GM12878 (cell line): ENCODE results near the gene ANO10. TPM values are rescaled to one million over a fixed set of nuclear protein-coding genes. Genes with fewer than 3 reads are reported as not detected.

Source experiments
- ATAC-seq: fragments of 200-7000 bp; cut with Tn5 transposase; 3 replicates; pipeline ENCODE4 v1.9.1; 2020; ENCODE audit warnings: mild to moderate bottlenecking, moderate library complexity
- BruUV-seq: library from RNA; stranded (reverse); fragments of 400-500 nt; replicated peaks from 2 replicates; lab custom pipeline; 2021; lab: Mats Ljungman, UMichigan
- CTCF ChIA-PET: fragments of 300-600 bp; sonication (Branson Sonifier 250); formaldehyde crosslinking; extraction: SDS; loops from one replicate; lab custom pipeline; 2021; ENCODE audit warnings: inconsistent platforms; lab: Yijun Ruan, JAX
- POLR2A ChIA-PET: fragments of 350-600 bp; formaldehyde crosslinking; extraction: SDS; loops from one replicate; lab custom pipeline; 2021; ENCODE audit warnings: inconsistent platforms; lab: Charles Lee
- RAD21 ChIA-PET: fragments of 300-600 bp; sonication (Branson Sonifier 250); formaldehyde crosslinking; loops from one replicate; lab custom pipeline; 2023; ENCODE audit warnings: antibody characterized with exemption; ENCODE audit not compliant: unreplicated experiment; lab: Charles Lee
- SMC1A ChIA-PET: fragments of 300-600 bp; sonication (Branson Sonifier 250); formaldehyde crosslinking; loops from one replicate; lab custom pipeline; 2023; ENCODE audit not compliant: unreplicated experiment, uncharacterized antibody; lab: Charles Lee
- DNase-seq: peaks from one replicate; pipeline ENCODE4 v3.0.0-alpha.2; 2011; ENCODE audit warnings: low read depth, low spot score
- FAIRE-seq: peaks from 3 replicates; lab custom pipeline; 2011; peaks lifted over from hg19 to GRCh38; lab: Jason Lieb, UNC
- H2AFZ ChIP-seq: 2 replicates; pipeline ENCODE4 v1.6.0; 2011; ENCODE audit warnings: low read depth, low read length, control low read depth; ENCODE audit not compliant: control insufficient read depth
- H3K27ac ChIP-seq: 2 replicates; pipeline ENCODE4 v1.5.1; 2011; ENCODE audit warnings: control low read depth; ENCODE audit not compliant: control insufficient read depth, insufficient read depth
- H3K27me3 ChIP-seq, 2 experiments: replicated peaks in 1 of 2; 2 replicates each; pipeline versions ENCODE4 v1.6.0 to v1.6.1; 2011; ENCODE audit warnings: low read length in 1 of 2; ENCODE audit not compliant: control insufficient read depth in 2 of 2, insufficient read depth in 2 of 2
- H3K36me3 ChIP-seq, 2 experiments: 2 replicates each; pipeline ENCODE4 v1.5.1; 2011; ENCODE audit warnings: low read length in 1 of 2; ENCODE audit not compliant: control insufficient read depth in 2 of 2, insufficient read depth in 2 of 2
- H3K4me1 ChIP-seq: 2 replicates; pipeline ENCODE4 v1.6.1; 2011; ENCODE audit warnings: mild to moderate bottlenecking, low read length, moderate library complexity, mixed read lengths; ENCODE audit not compliant: control insufficient read depth, insufficient read depth
- H3K4me2 ChIP-seq: 2 replicates; pipeline ENCODE4 v1.6.0; 2011; ENCODE audit warnings: control low read depth; ENCODE audit not compliant: control insufficient read depth, insufficient read depth
- H3K4me3 ChIP-seq: fragments of 200-600 bp; sonication (generic); 2 replicates; pipeline ENCODE4 v1.5.1; 2016
- H3K79me2 ChIP-seq: 2 replicates; pipeline ENCODE4 v1.6.0; 2011; ENCODE audit warnings: low read length; ENCODE audit not compliant: control insufficient read depth, insufficient read depth
- H3K9ac ChIP-seq: 2 replicates; pipeline ENCODE4 v1.8.0; 2011; ENCODE audit warnings: low read length, control low read depth, mixed read lengths; ENCODE audit not compliant: control insufficient read depth, insufficient read depth
- H3K9me3 ChIP-seq: replicated peaks from 3 replicates; pipeline ENCODE4 v1.5.1; 2011; ENCODE audit warnings: mild to moderate bottlenecking, low read length; ENCODE audit not compliant: control insufficient read depth, insufficient read depth
- H4K20me1 ChIP-seq: 2 replicates; pipeline ENCODE4 v1.6.0; 2011; ENCODE audit not compliant: control insufficient read depth, insufficient read depth
- CBX5 ChIP-seq: sonication (generic); IDR thresholded peaks from 2 replicates; pipeline ENCODE4 v1.6.1; 2016; ENCODE audit warnings: low read depth, moderate library complexity, mild to moderate bottlenecking, inconsistent platforms
- ETV6 ChIP-seq, 2 experiments: fragments of 450-650 bp in 1 of 2; IDR thresholded peaks in 1 of 2; conservative IDR thresholded peaks in 1 of 2; 2 replicates each; pipeline ENCODE4 v1.6.1; 2014; ENCODE audit warnings: antibody characterized with exemption in 1 of 2, borderline replicate concordance in 1 of 2, low read depth in 1 of 2, mild to moderate bottlenecking in 1 of 2, moderate library complexity in 1 of 2
- GABPA ChIP-seq: IDR thresholded peaks from 2 replicates; pipeline ENCODE4 v1.6.1; 2014; ENCODE audit warnings: antibody characterized with exemption, low read depth, mild to moderate bottlenecking, inconsistent platforms
- POU2F2 ChIP-seq: IDR thresholded peaks from 3 replicates; pipeline ENCODE4 v1.6.1; 2011; ENCODE audit warnings: low read depth, mild to moderate bottlenecking, low read length, borderline replicate concordance
- PRDM15 ChIP-seq: fragments of 450-650 bp; formaldehyde crosslinking; IDR thresholded peaks from 2 replicates; pipeline ENCODE4 v1.4.0; 2020; ENCODE audit warnings: mild to moderate bottlenecking, moderate library complexity
- RAD51 ChIP-seq: fragments of 450-650 bp; IDR thresholded peaks from 2 replicates; pipeline ENCODE4 v1.6.1; 2016; ENCODE audit warnings: moderate library complexity, mild to moderate bottlenecking, inconsistent platforms
- TCF7 ChIP-seq: IDR thresholded peaks from 2 replicates; pipeline ENCODE4 v1.6.1; 2014; ENCODE audit warnings: antibody characterized with exemption, borderline replicate concordance
- ZNF622 ChIP-seq: fragments of 450-650 bp; IDR thresholded peaks from 2 replicates; pipeline ENCODE4 v1.6.1; 2017; ENCODE audit warnings: mild to moderate bottlenecking, inconsistent platforms
- whole genome bisulfite sequencing: methylation state at CpG from one replicate; pipeline ENCODE4 v1.1.6; 2016; ENCODE audit warnings: low lambda C conversion rate; ENCODE audit not compliant: insufficient replicate concordance, insufficient coverage; ENCODE audit errors: missing lambda C conversion rate; 5-methylcytosine and 5-hydroxymethylcytosine counted together
- in situ Hi-C: fragments of 300-500 bp; cut with MboI; formaldehyde crosslinking; loops from 9 replicates; pipeline ENCODE4 v1.14.3; 2018; ENCODE audit warnings: mixed read lengths
- intact Hi-C: fragments of 100-400 bp; cut with micrococcal nuclease; formaldehyde crosslinking; loops from one replicate; pipeline ENCODE4 v1.14.2; 2022; ENCODE audit not compliant: unreplicated experiment
- polyA plus RNA-seq, 11 experiments: library from polyadenylated mRNA; depleted of rRNA in 4 of 11; unstranded in 6 of 11; stranded (reverse) in 5 of 11; fragments of >200 nt; fragmentation: Nextera tagmentation in 4 of 11; fragmentation: Illumina TruSeq in 1 of 11; extraction: Ambion mirVana in 4 of 11; extraction: Trizol in 1 of 11; gene quantifications; 1 replicate in 1 of 11; 2 replicates in 10 of 11; pipeline versions ENCODE4 v1.2.1 to v1.2.3, GENCODE V29; 2011 to 2016; ENCODE audit warnings: inconsistent platforms in 2 of 11, missing spikeins in 2 of 11, low read depth in 1 of 11
- total RNA-seq, 4 experiments: library from RNA; depleted of rRNA in 3 of 4; stranded (reverse); fragments of >200 nt in 3 of 4; fragmentation: Illumina TruSeq in 1 of 4; extraction: Trizol in 1 of 4; gene quantifications; 2 replicates each; pipeline versions ENCODE4 v1.2.1 to v1.2.3, GENCODE V29; 2013 to 2021

Gene ANO10
- total and polyA plus RNA-seq, 10 of the 15 experiments (the other 5 are each of a cell fraction or from before 2014, with no cell fraction given): 0.29 to 21.9 (median 1.6) TPM

- ATAC-seq: no peak
- CTCF ChIA-PET: no interaction called here
- in situ Hi-C loops (no loop called here), intact Hi-C loops (no loop called here)
- Histone ChIP-seq H3K27ac (no peak overlapping the region), H3K4me3 (no peak overlapping the region), H3K9ac (no peak overlapping the region), H3K9me3 (no peaks in the 10 kb centered on the region), H3K36me3 (no peaks in the 10 kb centered on the region), H3K79me2 (no peaks in the 10 kb centered on the region), H3K4me1 (no peaks in the 10 kb centered on the region), H3K27me3 (no peaks in the 10 kb centered on the region), H4K20me1 (no peaks in the 10 kb centered on the region), H2AFZ (no peak overlapping the region), H3K4me2 (no peak overlapping the region)
- 33% methylated on average over 1 of the region's 1 CpG for WGBS
- POLR2A ChIA-PET: no interaction called here
- SMC1A ChIA-PET: interaction anchor here (2.0 kb wide), 1 partner anchor 336 kb away, joined by 5 read pairs; no protein-coding TSS in a partner anchor
- no peak for FAIRE-seq
- RAD21 ChIA-PET: no interaction called here
- BruUV-seq: no TSS peak
- DNase-seq: no peak
- no peak for TF ChIP-seq GABPA
- TF ChIP-seq CBX5: no peak
- TF ChIP-seq RAD51: no peak
- no peak for TF ChIP-seq POU2F2
- TF ChIP-seq TCF7: no peak
- TF ChIP-seq ZNF622: no peak
- TF ChIP-seq ETV6 (conservative IDR thresholded peaks at IDR 0.05 in 1 of 2, IDR thresholded peaks at IDR 0.05 in 1 of 2; ENCODE audit: borderline replicate concordance in 1 of 2, low read depth in 1 of 2): no peak
- no peak for TF ChIP-seq PRDM15 (CRISPR knock-in tag)
Measured at GRCh38 chr3:43497905-43498365, 123.9 kb downstream of the ANO10 start.
